ENCODE results near the gene ZBTB38. TPM values are rescaled to one million over a fixed set of nuclear protein-coding genes. Genes with fewer than 3 reads are reported as not detected.

The ZBTB38 gene
- polyA plus RNA-seq, 4 donors = 48.2 to 63.0 (median 55.3) TPM

DNA sequence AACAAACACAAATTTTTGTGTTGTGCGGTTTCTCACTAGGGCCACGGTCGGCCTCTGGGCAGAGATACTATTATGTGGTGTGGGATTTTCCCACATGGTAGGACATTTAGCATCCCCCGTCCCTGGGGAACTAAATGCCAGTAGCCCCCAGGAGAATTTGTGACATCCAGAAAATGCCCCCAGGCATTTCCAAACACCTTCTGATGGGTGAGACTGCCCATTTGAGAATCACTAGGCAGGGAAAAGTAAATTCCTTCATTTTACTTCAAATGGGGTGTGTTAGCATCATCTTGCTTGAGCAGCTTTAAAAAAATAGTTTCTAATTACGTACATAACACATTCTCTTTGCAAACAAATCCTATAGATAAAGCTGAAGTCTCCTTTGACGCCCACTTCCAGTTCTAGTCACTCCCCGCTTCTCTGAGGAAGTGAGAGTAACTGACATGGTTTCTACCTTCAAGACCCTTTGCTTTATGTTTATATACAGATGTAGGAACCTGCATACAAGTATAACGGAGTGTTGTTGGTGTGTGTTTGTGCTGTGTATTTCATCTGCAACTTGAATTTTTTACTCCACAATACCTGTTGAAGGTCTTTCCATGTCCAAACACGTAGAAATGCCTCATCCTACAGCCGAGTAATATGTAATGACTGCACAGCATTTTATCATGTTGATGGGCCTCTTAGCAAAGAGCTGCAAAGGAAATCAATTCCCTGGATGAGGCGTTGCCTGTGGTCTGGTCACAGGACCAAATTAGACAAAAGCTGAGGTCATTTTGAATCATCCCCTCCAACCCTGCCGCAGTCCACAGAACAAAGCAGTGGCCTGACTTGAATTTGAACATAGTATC, 31.4 kb upstream of the ZBTB38 start:
- DNase-seq (ENCODE audit: low read depth in 4 of 4, low spot score in 3 of 4) = no peak

- no peak for DNase-seq (ENCODE audit: low read depth in 4 of 4, low spot score in 3 of 4)
Observed at GRCh38 chr3:141337523-141337854, 30.8 kb upstream of the ZBTB38 start.

- DNase-seq (ENCODE audit: low read depth in 4 of 4, low spot score in 3 of 4) = no peak
Observed at GRCh38 chr3:141337991-141338390, 30.3 kb upstream of the ZBTB38 start.

DNA sequence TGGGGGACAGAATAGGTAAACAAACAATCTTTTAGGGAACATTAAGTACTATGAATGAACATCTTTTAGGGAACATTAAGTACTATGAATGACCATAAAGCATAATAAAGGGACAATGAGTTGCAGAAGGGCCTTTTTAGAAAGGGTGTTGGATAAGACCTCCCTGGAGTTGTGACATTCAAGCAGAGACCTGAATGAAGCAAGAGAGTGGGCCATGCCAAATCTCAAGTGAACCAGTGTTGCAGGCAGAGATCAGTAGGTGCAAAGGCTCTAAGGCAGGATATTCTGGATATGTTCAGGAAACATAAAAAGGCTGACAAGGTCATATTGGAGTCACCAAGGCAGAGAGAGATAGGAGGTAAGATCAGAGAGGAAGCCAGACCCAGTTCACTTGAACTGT, 29.4 kb upstream of the ZBTB38 start:
- no peak for DNase-seq (ENCODE audit: low read depth in 4 of 4, low spot score in 3 of 4)

DNA sequence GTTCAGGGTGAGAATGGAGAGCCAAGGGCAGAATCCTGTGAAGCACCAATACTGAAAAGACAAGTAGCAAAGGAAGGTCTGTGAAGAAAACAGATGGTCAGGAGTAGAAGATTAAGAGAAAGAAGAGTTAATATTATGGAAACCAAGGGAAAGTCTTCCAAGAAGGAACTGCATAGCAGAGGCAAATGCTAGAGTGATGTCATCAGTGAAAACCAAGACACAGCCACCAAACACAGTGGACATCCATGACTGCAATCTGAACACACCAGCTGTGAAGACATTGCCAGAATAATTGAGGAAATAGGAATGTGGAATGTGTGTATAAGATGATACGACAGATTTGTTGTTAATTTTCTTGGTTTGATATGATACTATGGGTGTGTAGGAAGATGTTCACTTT, 26.8 kb upstream of the ZBTB38 start:
- DNase-seq (ENCODE audit: low read depth in 4 of 4, low spot score in 3 of 4) = no peak

DNA sequence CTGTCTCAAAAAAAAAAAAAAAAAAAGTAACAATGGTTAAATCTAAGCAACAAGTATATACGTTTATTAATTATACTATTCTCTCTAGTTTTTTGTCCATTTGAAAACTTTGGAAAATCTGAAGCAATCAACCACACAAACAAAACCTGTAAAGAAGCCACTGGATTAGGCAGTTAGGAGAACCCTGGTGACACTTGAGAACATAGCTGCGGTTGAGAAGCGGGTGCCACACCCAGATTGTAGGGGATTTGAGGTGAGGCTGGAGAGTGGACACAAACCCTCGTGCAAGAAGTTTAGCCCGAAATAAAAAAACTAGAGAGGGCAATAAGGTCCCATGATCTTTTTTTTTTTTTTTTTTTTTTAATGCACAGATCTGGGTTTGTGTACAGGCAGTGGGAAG, 25.9 kb upstream of the ZBTB38 start:
- DNase-seq (ENCODE audit: low read depth in 4 of 4, low spot score in 3 of 4) = no peak

GRCh38 chr3:141343077-141343476, 25.2 kb upstream of the ZBTB38 start:
- no peak for DNase-seq (ENCODE audit: low read depth in 4 of 4, low spot score in 3 of 4)

GRCh38 chr3:141343865-141344271, 24.4 kb upstream of the ZBTB38 start:
- DNase-seq (ENCODE audit: low read depth in 4 of 4, low spot score in 3 of 4) = no peak

DNA sequence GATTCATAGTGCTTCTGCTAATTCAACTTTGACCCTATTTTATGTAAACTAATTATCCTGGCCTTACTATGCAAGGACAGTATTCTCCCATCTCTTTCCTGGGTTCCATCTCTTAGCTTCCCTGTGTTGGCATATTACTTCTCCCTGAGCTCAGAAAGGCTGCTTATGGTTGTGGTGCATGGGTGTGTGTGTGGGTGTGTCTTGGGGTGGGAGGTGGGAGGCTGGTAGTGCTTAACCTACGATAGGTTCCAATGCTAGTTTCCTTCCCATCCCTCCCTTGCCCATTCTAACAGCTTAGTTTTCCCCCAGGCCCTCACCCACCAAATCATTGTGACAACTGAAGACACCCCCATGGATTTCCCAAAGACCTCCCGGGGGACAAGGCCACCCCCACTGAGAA, 22.8 kb upstream of the ZBTB38 start:
- DNase-seq (ENCODE audit: low read depth in 4 of 4, low spot score in 3 of 4) = no peak

GRCh38 chr3:141346007-141346406, 22.3 kb upstream of the ZBTB38 start:
- DNase-seq (ENCODE audit: low read depth in 4 of 4, low spot score in 3 of 4) = no peak

- no peak for DNase-seq (ENCODE audit: low read depth in 4 of 4, low spot score in 3 of 4)
Observed at GRCh38 chr3:141346418-141346817, 21.9 kb upstream of the ZBTB38 start.

DNA sequence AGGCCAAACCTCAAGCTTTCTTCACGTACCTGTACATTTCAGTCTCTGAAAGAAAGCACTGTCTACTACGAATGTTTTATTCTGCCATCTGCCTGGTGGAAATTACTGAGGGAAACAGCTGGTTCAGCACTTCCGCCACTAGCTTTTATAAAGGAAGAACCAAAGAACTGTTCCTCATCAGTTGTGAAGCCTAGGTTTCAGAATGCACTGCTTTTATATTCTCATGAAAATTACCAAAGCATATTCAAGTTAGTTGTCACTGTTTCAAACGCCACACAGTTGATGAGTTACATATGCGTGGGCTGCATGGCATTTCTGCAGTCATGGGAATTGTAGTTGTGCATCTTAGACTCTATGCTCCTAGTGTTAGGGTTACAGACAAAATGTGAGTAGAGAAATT, 21.5 kb upstream of the ZBTB38 start:
- DNase-seq (ENCODE audit: low read depth in 4 of 4, low spot score in 3 of 4) = no peak

DNA sequence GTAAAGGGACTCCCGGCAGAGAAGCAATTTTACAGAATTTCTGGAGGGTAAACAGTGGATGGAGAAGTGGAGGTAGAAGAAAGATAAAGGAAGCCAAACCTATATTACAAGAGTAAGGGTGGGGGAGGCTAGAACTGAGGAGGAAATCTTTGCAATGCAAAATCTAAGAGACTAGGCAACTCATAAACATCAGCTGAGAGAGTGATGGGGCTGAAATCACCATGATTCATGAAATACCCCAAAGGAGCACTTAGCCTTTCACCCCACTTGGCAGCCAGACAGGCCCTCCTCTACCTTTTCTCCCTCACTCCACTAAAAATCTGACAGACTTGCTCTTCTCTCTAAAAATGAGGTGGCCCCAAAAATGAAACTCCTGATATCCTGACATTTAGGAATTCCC, 19.5 kb upstream of the ZBTB38 start:
- DNase-seq (ENCODE audit: low read depth in 4 of 4, low spot score in 3 of 4) = no peak

DNA sequence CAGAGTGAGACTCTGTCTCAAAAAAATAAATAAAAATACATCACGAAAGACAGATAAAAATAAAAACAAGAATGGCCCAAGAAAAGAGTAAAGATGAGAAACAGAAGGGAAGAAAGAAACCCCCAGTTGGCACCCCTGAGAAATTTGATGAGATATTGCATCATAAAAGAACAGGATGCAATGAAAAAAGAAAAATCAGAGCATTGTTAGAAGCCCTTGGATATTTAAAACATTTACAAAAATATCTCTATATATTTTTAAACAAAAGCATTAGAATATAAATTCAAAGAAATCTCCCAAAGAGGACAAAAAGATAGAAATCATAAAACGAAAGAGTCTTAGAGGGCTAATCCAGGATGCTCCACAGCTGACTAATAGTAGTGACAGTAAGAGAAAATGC, 18.6 kb upstream of the ZBTB38 start:
- DNase-seq (ENCODE audit: low read depth in 4 of 4, low spot score in 3 of 4) = no peak

DNA sequence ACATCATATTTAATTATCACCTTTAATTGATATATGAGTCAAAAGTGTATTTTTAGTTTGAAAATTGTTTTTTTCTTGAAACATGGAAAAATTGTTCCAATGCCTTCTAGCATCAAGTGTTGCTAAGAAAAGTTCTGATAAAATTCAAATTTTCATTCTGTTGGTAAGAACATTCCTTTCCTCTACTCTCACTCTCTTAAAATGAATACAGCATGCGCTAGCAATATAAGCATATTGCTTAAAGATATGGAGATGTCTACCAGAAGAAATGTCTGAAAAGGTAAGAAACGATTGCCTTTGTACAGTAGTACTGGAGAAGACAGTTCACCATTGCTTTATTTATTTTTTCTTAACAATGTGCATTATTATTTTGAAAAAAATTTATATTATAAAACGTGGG, 17.6 kb upstream of the ZBTB38 start:
- DNase-seq (ENCODE audit: low read depth in 4 of 4, low spot score in 3 of 4) = no peak

- no peak for DNase-seq (ENCODE audit: low read depth in 4 of 4, low spot score in 3 of 4)
Observed at GRCh38 chr3:141352262-141352984, 15.9 kb upstream of the ZBTB38 start.

- DNase-seq (ENCODE audit: low read depth in 4 of 4, low spot score in 3 of 4) = no peak
Observed at GRCh38 chr3:141353652-141354495, 14.4 kb upstream of the ZBTB38 start.

DNA sequence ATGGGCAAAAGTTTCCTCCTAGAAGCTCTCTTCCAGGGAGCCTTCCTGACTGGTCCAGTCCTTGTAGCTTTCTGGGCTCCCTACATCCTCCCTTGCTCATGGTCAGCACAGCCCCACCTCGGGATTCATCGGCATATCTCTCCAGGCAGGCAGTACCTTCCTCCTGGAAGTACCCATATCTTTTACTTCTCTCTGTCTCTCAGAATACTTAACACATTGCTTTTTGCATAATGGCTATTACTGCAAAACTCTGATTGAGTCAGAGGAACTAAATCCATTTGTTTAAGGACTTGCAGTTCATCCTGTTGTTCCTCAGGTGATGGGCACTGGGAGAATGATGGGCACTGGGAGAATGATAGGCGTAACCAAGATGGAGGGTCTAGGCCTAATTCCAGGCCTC, 13.8 kb upstream of the ZBTB38 start:
- no peak for DNase-seq (ENCODE audit: low read depth in 4 of 4, low spot score in 3 of 4)

GRCh38 chr3:141355242-141355641, 13.1 kb upstream of the ZBTB38 start:
- DNase-seq (ENCODE audit: low read depth in 4 of 4, low spot score in 3 of 4) = no peak

DNA sequence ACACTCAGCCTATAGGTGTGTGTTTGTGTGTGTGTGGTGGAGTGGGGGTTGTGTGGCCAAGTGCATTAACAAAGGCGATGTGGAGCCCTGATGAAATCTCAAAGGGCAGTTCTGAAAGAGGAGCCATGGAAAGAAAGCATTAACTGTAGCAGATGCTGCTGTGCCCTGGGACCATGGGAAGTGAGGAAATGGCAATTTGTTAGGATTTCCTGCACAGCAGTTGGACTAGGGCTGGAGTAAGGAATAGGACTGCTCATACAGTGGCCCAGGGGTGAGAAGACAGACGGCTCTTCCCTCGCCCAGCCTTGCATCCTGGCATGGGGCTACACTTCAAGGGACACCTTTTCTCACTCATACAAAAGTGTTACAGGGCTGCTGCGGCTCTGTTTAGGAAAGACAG, 12.3 kb upstream of the ZBTB38 start:
- no peak for DNase-seq (ENCODE audit: low read depth in 4 of 4, low spot score in 3 of 4)

GRCh38 chr3:141360888-141361598, 7.3 kb upstream of the ZBTB38 start:
- DNase-seq (ENCODE audit: low read depth in 4 of 4, low spot score in 3 of 4) = peak in 1 of 4 donors; percentile 60

Data from left renal pelvis (tissue), 4 donors.